ENCODE results near the gene INMT. TPM values are rescaled to one million over a fixed set of nuclear protein-coding genes. Genes with fewer than 3 reads are reported as not detected.

The INMT gene
- polyA plus RNA-seq, 2 of the 4 experiments (the other 2 are of a cell fraction) = not detected

DNA sequence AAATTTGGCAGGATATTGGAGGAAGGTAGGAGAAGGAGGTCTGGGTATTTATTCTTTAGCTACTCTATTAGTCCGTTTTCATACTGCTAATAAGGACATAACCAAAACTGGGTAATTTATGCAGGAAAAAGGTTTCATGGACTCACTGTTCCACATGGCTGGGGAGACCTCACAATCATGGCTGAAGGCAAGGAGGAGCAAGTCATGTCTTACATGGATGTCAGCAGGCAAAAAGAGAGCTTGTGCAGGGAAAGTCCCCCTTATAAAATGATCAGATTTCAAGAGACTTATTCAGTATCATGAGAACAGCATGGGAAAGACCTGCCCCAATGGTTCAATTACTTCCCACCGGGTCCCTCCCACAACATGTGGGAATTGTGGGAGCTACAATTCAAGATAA is 1.9 kb upstream of the INMT start (continued):
- TF ChIP-seq, protein P1, sequence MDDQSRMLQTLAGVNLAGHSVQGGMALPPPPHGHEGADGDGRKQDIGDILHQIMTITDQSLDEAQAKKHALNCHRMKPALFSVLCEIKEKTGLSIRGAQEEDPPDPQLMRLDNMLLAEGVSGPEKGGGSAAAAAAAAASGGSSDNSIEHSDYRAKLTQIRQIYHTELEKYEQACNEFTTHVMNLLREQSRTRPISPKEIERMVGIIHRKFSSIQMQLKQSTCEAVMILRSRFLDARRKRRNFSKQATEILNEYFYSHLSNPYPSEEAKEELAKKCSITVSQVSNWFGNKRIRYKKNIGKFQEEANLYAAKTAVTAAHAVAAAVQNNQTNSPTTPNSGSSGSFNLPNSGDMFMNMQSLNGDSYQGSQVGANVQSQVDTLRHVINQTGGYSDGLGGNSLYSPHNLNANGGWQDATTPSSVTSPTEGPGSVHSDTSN (IDR thresholded peaks at IDR 0.05) = no peak
- TF ChIP-seq FOXS1 (CRISPR knock-in tag; IDR thresholded peaks at IDR 0.05) (no peak), EP300 (IDR thresholded peaks at IDR 0.05) (no peak), RNF2 (IDR thresholded peaks at IDR 0.05; ENCODE audit: borderline replicate concordance, low read depth) (no peak), ZC3H11A (IDR thresholded peaks at IDR 0.05) (no peak), NR3C1 (IDR thresholded peaks at IDR 0.05) (no peak), RFX5 (IDR thresholded peaks at IDR 0.05) (no peak), EHMT2 (IDR thresholded peaks at IDR 0.05; ENCODE audit: low read depth) (no peak)
- TF ChIP-seq, protein P2, sequence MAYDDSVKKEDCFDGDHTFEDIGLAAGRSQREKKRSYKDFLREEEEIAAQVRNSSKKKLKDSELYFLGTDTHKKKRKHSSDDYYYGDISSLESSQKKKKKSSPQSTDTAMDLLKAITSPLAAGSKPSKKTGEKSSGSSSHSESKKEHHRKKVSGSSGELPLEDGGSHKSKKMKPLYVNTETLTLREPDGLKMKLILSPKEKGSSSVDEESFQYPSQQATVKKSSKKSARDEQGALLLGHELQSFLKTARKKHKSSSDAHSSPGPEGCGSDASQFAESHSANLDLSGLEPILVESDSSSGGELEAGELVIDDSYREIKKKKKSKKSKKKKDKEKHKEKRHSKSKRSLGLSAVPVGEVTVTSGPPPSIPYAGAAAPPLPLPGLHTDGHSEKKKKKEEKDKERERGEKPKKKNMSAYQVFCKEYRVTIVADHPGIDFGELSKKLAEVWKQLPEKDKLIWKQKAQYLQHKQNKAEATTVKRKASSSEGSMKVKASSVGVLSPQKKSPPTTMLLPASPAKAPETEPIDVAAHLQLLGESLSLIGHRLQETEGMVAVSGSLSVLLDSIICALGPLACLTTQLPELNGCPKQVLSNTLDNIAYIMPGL (CRISPR knock-in tag; IDR thresholded peaks at IDR 0.05; ENCODE audit: borderline replicate concordance) = no peak

- no peak for ATAC-seq
- CTCF ChIA-PET = interaction anchor here (1.1 to 3.0 kb wide), 3 partner anchors 10 to 68 kb away, joined by 3 to 18 read pairs (median 17); partner anchors contain the start of gene CRHR2
- POLR2A ChIA-PET = no interaction called here
Observed at GRCh38 chr7:30750683-30751650, 968 bp upstream of the INMT start.

GRCh38 chr7:30752484-30752883 is 549 bp downstream of the INMT start:
- CTCF ChIA-PET = interaction anchor here (1.4 to 2.9 kb wide), 3 partner anchors 12 to 70 kb away, joined by 3 to 17 read pairs (median 4); partner anchors contain the start of gene CRHR2
- ATAC-seq (no peak), FAIRE-seq (no peak), DNase-seq (ENCODE audit: low read depth in 1 of 2, low spot score in 1 of 2) (no peak)
- H3K27ac ChIP-seq = no peak overlapping the region
- H3K9me3 ChIP-seq = no peaks in the 10 kb centered on the region
- no peak overlapping the region for H3K4me2 ChIP-seq
- POLR2A ChIA-PET = no interaction called here
- no peaks in the 10 kb centered on the region for H3K4me1 ChIP-seq
- WGBS (ENCODE audit: missing lambda C conversion rate) = 24% methylated on average over 3 of the region's 6 CpGs
- no peak overlapping the region for H3K4me3 ChIP-seq
- no peak for TF ChIP-seq FOXS1 (CRISPR knock-in tag; IDR thresholded peaks at IDR 0.05)
- TF ChIP-seq HDAC2 (IDR thresholded peaks at IDR 0.05) = no peak
- no peak for TF ChIP-seq NPAS2 (CRISPR knock-in tag; IDR thresholded peaks at IDR 0.05; ENCODE audit: borderline replicate concordance)
- TF ChIP-seq, protein P1 (IDR thresholded peaks at IDR 0.05) = no peak
- TF ChIP-seq NFE2L2 (conservative IDR thresholded peaks at IDR 0.05; ENCODE audit: low read length) = no peak
- TF ChIP-seq KDM5A (IDR thresholded peaks at IDR 0.05) = no peak
- no peak for TF ChIP-seq ZNF302 (CRISPR knock-in tag; IDR thresholded peaks at IDR 0.05)
- no peak for TF ChIP-seq CTCF (IDR thresholded peaks at IDR 0.05)
- TF ChIP-seq REST (IDR thresholded peaks at IDR 0.05) = no peak
- TF ChIP-seq EHMT2 (IDR thresholded peaks at IDR 0.05; ENCODE audit: low read depth) = no peak
- no peak for TF ChIP-seq HEYL (CRISPR knock-in tag; IDR thresholded peaks at IDR 0.05)
- TF ChIP-seq CEBPB (IDR thresholded peaks at IDR 0.05) = no peak

More at GRCh38 chr7:30750683-30751650, 968 bp upstream of the INMT start:
- DNase-seq (ENCODE audit: low read depth in 1 of 2, low spot score in 1 of 2) = no peak
- H3K4me2 ChIP-seq = no peak overlapping the region
- 64% methylated on average over 15 of the region's 16 CpGs for WGBS (ENCODE audit: missing lambda C conversion rate)
- no peak for FAIRE-seq
- no peaks in the 10 kb centered on the region for H3K4me1 ChIP-seq
- TF ChIP-seq HDAC2 (IDR thresholded peaks at IDR 0.05) (no peak), KDM1A (IDR thresholded peaks at IDR 0.05; ENCODE audit: low read depth) (no peak), RAD21 (conservative IDR thresholded peaks at IDR 0.05 in 1 of 2, IDR thresholded peaks at IDR 0.05 in 1 of 2) (no peak), RFX5 (IDR thresholded peaks at IDR 0.05) (no peak), ESRRA (IDR thresholded peaks at IDR 0.05; ENCODE audit: borderline replicate concordance, low read length) (no peak), ZC3H11A (IDR thresholded peaks at IDR 0.05) (no peak), ZSCAN20 (CRISPR knock-in tag; IDR thresholded peaks at IDR 0.05) (no peak), FOSB (CRISPR knock-in tag; IDR thresholded peaks at IDR 0.05) (no peak), POLR2AphosphoS2 (conservative IDR thresholded peaks at IDR 0.05; ENCODE audit: low read length) (no peak), SREBF2 (IDR thresholded peaks at IDR 0.05) (no peak), TFCP2L1 (CRISPR knock-in tag; IDR thresholded peaks at IDR 0.05) (no peak), MAX (IDR thresholded peaks at IDR 0.05) (no peak)
- H3K9me3 ChIP-seq = no peaks in the 10 kb centered on the region
- H3K27ac ChIP-seq = no peak overlapping the region
- H3K4me3 ChIP-seq = no peak overlapping the region
